HG02759 (cell line): ENCODE data around the gene SLC23A2.
"Not testable (repeated sequence)": the region's sequence is repeated elsewhere in the genome, so short reads cannot be mapped to it uniquely, and the experiment has no call there.

Experiments
- ATAC-seq: cut with Tn5 transposase; IDR thresholded peaks from one replicate; pipeline ENCODE4 v1.9.1; 2021; ENCODE audit warnings: mild to moderate bottlenecking, moderate library complexity; ENCODE audit not compliant: unreplicated experiment

Gene SLC23A2

GRCh38 chr20:4883546-4883945, 117.8 kb downstream of the SLC23A2 start:
- ATAC-seq = no peak

GRCh38 chr20:4883051-4883450, 118.3 kb downstream of the SLC23A2 start:
- no peak for ATAC-seq

GRCh38 chr20:4881006-4881730, 120.1 kb downstream of the SLC23A2 start:
- ATAC-seq = no peak

- no peak for ATAC-seq
Observed at GRCh38 chr20:4880051-4880450, 121.3 kb downstream of the SLC23A2 start.

GRCh38 chr20:4878099-4878498, 123.2 kb downstream of the SLC23A2 start:
- ATAC-seq = not testable (repeated sequence)

DNA sequence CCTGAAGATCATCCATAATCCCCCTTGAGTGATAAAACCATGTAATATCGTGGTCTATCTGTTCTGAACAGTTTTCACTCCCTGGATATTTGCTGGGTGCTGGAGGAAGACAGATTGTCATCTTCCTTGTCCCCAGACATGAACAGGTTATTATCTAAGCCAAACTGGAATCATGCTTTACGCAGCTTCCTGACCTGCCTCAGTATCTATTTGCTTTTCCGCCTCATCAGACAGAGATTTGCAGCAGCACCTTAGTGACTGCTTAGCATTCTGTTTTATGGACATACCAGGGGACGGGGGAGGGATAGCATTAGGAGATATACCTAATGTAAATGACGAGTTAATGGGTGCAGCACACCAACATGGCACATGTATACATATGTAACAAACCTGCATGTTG, 124.6 kb downstream of the SLC23A2 start:
- no peak for ATAC-seq

GRCh38 chr20:4876301-4876700, 125.0 kb downstream of the SLC23A2 start:
- ATAC-seq = no peak

GRCh38 chr20:4875578-4876067, 125.7 kb downstream of the SLC23A2 start:
- ATAC-seq = no peak

GRCh38 chr20:4873396-4873795, 127.9 kb downstream of the SLC23A2 start:
- ATAC-seq = no peak

- ATAC-seq = no peak
Observed at GRCh38 chr20:4871486-4871885, 129.8 kb downstream of the SLC23A2 start.

- no peak for ATAC-seq
Observed at GRCh38 chr20:4870906-4871305, 130.4 kb downstream of the SLC23A2 start.

- ATAC-seq = no peak
Observed at GRCh38 chr20:4869290-4870193, 131.8 kb downstream of the SLC23A2 start.

- ATAC-seq = no peak
Observed at GRCh38 chr20:4867051-4867450, 134.3 kb downstream of the SLC23A2 start.

DNA sequence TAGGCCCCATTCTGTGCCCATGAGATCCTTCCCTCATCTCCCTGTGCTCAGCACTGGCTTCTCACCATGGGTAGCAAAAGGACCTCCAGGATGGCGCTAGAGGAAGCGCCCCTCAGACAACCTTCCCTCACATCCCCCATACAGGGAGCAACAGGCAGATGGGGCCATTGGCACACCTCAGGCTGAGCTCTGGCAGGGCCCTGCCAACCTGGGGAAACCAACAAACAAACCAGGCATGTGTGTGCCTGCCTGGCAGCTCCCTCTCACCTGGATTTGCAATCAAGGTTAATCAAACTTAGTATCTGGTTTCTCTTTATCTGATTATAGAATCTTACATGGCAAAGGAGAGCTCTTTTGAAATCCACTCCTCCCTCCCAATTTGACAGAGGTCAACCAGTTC, 134.9 kb downstream of the SLC23A2 start:
- ATAC-seq = no peak

DNA sequence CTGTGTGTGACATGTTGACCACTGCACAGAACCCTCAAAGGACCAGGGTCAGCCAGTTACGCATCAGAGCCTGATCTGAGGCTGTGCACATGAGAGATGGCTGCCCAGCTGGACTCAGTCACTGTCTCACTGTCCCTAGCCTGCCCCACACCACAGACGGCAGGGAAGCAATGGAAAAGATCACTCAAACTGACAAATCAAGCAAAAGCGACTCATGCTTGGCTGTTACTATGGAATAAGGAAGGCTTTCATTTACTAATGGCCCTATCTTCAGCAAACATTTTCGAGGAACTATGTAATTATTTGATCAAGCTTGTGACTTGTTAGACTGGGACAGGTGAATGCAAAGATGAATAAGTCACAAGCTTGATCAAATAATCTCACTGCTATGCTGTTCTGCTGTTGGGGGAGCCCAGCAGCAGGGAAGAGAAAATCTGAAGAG, 137.0 kb downstream of the SLC23A2 start:
- ATAC-seq = no peak

DNA sequence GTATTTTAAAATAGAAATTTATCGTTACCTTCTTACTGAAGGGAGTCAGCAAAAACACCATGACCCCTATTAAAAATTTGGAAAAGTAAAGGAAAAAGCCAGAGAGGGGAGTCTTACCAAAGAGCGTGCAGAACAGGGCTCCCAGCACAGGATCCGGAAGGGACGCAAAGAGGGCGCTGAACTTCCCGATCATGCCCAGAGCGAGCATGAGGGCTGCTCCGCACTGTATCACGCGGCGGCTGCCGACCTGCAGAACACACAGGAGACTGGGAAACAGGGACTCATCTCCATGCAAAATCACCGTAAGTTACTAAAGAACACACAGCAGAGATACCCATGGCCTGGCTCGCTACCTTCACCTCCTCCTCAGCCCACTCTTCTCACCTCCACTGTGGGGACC, 138.6 kb downstream of the SLC23A2 start:
- ATAC-seq = no peak

DNA sequence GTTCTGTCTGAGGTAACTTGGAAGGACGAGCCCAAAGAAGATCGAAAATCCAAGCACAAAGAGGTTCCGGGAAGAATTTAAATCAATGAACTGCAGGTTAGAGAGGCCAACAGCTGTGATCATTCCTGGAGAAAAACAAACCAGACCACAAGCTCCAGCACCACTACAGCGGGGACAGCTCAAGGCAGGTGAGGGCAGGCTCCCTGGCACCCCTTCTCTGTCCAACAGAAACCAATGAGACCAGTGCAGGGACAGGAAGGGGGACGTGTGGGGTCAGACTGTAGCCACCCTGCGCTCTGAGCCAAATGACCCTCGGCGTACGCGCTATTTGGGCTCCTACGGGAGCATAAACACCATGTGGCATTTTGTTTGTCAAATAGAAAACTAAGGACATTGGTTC, 139.3 kb downstream of the SLC23A2 start:
- ATAC-seq = no peak

DNA sequence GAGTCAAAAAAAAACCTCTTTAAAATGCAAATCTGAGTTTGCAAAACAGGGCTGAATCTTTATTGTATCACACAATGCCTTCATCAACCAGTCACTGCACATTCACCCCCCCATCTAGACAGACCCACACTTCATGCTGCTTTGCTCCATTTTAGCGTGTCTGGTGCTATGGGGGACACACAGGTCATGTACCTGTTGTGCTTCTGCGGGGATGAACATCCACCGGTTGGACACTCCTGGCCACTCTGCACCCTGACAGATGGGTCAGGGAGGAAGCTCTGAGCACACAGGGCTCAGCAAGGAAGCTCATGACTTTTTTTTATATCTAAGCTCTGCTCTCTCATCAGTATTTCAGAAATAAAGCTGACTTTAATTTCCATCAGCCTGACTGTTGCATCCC, 143.3 kb downstream of the SLC23A2 start:
- no peak for ATAC-seq

DNA sequence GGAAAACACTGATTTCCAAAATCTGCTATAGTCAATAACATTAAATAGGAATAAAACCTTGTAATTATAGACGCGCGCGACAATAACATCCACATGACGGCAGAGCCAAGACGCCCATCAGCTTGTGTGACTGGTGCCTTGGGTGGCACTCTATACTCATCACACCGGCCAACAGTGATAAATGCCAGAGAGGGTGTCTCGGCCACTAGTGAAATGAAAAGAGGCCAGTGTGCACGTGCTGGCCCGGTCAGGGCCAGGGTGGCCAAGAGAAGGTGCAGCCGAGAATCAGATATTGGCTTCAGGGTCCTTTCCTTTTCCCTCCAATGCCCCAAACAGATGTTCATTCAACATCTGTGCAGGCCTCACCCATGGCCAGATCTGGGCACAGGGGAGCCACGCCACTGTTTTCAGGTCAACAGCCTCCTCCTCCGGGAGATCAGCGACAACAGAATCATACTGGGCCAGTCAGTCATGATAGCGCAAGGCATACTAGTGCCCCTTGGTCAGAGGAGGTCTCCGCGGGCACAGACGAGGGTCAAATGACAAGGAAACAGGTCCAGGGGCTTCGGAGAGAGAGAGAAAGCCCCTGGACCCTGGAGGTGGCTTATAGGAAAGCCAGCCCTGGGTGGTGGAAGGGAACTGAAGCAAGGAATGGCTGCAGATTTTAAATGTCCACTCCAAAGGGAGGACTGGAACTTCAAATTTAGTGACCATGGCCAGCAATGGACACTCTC, 145.1 kb downstream of the SLC23A2 start:
- ATAC-seq = no peak

DNA sequence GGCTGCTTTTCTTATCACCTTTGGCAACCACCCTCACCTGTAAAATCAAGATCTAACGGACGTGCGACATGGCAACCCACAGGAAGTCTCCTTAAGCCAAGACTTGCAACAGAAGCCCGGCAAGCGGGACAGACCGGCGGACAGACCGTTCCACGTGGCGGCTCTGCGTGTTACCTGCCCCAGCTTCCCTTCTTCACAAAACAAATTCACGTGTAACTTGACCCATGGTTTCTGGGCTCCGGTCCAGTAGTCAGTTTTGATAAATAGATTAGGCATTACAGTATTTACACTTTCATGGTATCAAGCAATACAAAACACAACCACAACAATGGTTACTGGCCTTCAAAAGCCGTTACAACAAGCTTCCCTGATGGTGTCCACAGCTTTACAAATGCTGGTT, 145.8 kb downstream of the SLC23A2 start:
- no peak for ATAC-seq

GRCh38 chr20:4855097-4855496, 146.2 kb downstream of the SLC23A2 start:
- ATAC-seq = no peak
